ENCODE measurements around the gene EIF2B5.
A peak's percentile ranks its signal among the peaks of the same experiment; 100 is the strongest.

EIF2B5 gene

GRCh38 chr3:184176377-184177330, 41.5 kb downstream of the EIF2B5 start:
- TF ChIP-seq CTCF (conservative IDR thresholded peaks at IDR 0.05; ENCODE audit: low read length): no peak
- peak; percentile 91 for DNase-seq (ENCODE audit: low read depth)
- H3K4me3 ChIP-seq (ENCODE audit: low read length): peak overlapping the region; percentile 97

- peak overlapping the region; percentile 97 for H3K4me3 ChIP-seq (ENCODE audit: low read length)
- DNase-seq (ENCODE audit: low read depth): peak; percentile 45
- no peak for TF ChIP-seq CTCF (conservative IDR thresholded peaks at IDR 0.05; ENCODE audit: low read length)
Observed at GRCh38 chr3:184177331-184177731, 42.2 kb downstream of the EIF2B5 start.

- peak overlapping the region; percentile 97; the same call in 1 of the 2 replicates for H3K4me3 ChIP-seq (ENCODE audit: low read length)
- DNase-seq (ENCODE audit: low read depth): no peak
- no peak for TF ChIP-seq CTCF (conservative IDR thresholded peaks at IDR 0.05; ENCODE audit: low read length)
Observed at GRCh38 chr3:184177767-184178306, 42.7 kb downstream of the EIF2B5 start.

- no peak overlapping the region for H3K4me3 ChIP-seq (ENCODE audit: low read length)
- DNase-seq (ENCODE audit: low read depth): peak; percentile 26
- no peak for TF ChIP-seq CTCF (conservative IDR thresholded peaks at IDR 0.05; ENCODE audit: low read length)
Observed at GRCh38 chr3:184178521-184179138, 43.5 kb downstream of the EIF2B5 start.

- DNase-seq (ENCODE audit: low read depth): peak; percentile 22
- H3K4me3 ChIP-seq (ENCODE audit: low read length): no peak overlapping the region
- TF ChIP-seq CTCF (conservative IDR thresholded peaks at IDR 0.05; ENCODE audit: low read length): no peak
Observed at GRCh38 chr3:184180165-184180564, 45.0 kb downstream of the EIF2B5 start.

GRCh38 chr3:184181596-184181995, 46.4 kb downstream of the EIF2B5 start:
- no peak for DNase-seq (ENCODE audit: low read depth)
- no peak for TF ChIP-seq CTCF (conservative IDR thresholded peaks at IDR 0.05; ENCODE audit: low read length)

More at GRCh38 chr3:184181596-184181995, 46.4 kb downstream of the EIF2B5 start:
- no peak overlapping the region for H3K4me3 ChIP-seq (ENCODE audit: low read length)

Data from AG10803 (cell line).